ENCODE data around the gene SNED1. TPM values are rescaled to one million over a fixed set of nuclear protein-coding genes. Genes with fewer than 3 reads are reported as not detected.

SNED1 gene
- total RNA-seq, 1 donor from 2014 or later = 2.8 TPM

- H3K4me1 Mint-ChIP-seq (ENCODE audit: low read depth, unreplicated experiment) = no peaks in the 10 kb centered on the region
- no peak for DNase-seq
- peaks cover 4% of the 10 kb centered on the region for H3K27me3 Mint-ChIP-seq (ENCODE audit: unreplicated experiment)
- TF ChIP-seq, protein P1, sequence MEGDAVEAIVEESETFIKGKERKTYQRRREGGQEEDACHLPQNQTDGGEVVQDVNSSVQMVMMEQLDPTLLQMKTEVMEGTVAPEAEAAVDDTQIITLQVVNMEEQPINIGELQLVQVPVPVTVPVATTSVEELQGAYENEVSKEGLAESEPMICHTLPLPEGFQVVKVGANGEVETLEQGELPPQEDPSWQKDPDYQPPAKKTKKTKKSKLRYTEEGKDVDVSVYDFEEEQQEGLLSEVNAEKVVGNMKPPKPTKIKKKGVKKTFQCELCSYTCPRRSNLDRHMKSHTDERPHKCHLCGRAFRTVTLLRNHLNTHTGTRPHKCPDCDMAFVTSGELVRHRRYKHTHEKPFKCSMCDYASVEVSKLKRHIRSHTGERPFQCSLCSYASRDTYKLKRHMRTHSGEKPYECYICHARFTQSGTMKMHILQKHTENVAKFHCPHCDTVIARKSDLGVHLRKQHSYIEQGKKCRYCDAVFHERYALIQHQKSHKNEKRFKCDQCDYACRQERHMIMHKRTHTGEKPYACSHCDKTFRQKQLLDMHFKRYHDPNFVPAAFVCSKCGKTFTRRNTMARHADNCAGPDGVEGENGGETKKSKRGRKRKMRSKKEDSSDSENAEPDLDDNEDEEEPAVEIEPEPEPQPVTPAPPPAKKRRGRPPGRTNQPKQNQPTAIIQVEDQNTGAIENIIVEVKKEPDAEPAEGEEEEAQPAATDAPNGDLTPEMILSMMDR (IDR thresholded peaks at IDR 0.05; ENCODE audit: partially characterized antibody, unreplicated experiment) = no peak
- H3K36me3 Mint-ChIP-seq (ENCODE audit: unreplicated experiment) = no peaks in the 10 kb centered on the region
- H3K27ac Mint-ChIP-seq (ENCODE audit: unreplicated experiment) = no peak overlapping the region
- H3K4me3 Mint-ChIP-seq (ENCODE audit: unreplicated experiment) = no peak overlapping the region
- H3K9me3 Mint-ChIP-seq (ENCODE audit: unreplicated experiment) = peaks cover 2% of the 10 kb centered on the region
These were observed 45.7 kb upstream of the SNED1 start for GRCh38 chr2:240952496-240953246.

DNA sequence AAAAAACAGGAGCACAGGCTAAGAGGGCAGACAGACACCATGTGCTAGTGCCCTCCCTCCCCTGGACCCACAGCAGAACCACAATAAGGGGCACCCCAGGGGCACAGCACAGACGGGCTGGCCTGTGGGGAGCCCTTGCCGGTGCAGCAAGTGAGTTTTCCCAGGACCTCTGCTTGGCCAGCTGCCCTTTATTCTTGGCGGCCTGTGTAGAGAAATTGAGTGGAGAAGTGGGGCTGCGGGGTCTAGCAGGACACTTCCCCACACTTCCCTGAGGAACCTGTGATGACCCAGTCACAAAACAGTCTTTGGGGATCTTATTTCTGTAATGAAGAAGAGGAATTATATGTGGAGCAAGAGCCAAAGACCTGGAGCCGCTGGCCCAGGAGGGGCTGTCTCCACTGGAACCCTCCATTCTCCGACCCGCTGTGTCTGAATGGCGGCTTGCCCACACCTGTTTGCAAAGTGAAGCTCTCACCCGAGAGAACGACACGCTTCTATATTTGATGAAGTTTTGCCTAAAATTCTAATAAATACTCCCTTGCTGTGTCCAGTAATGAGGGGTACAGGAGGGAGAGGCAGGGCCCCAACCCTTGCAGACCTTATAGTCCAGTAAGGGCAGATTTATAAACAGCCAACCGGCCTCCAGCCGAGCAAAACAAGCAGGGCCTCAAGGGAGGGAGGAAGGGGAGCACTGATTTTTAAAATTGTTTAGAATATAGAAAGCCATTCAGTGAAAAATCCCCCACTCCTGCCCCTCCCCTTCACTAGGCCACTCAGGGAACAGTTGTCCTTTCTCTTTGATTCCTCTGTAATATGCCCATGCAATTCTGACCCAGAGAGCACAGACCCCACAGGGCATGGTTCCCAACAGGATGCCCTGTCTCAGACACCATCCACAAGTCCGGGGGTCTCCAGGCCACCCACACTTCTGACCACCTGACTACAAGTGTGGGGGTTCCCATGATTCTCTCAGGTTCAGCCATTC lies 44.7 kb upstream of the SNED1 start:
- Mint-ChIP-seq H3K27me3 (ENCODE audit: unreplicated experiment) (no peaks in the 10 kb centered on the region), H3K4me1 (ENCODE audit: low read depth, unreplicated experiment) (no peaks in the 10 kb centered on the region), H3K9me3 (ENCODE audit: unreplicated experiment) (peaks cover 2% of the 10 kb centered on the region), H3K4me3 (ENCODE audit: unreplicated experiment) (no peak overlapping the region), H3K36me3 (ENCODE audit: unreplicated experiment) (no peaks in the 10 kb centered on the region), H3K27ac (ENCODE audit: unreplicated experiment) (no peak overlapping the region)
- DNase-seq = no peak
- TF ChIP-seq, protein P1 (IDR thresholded peaks at IDR 0.05; ENCODE audit: partially characterized antibody, unreplicated experiment) = no peak

DNA sequence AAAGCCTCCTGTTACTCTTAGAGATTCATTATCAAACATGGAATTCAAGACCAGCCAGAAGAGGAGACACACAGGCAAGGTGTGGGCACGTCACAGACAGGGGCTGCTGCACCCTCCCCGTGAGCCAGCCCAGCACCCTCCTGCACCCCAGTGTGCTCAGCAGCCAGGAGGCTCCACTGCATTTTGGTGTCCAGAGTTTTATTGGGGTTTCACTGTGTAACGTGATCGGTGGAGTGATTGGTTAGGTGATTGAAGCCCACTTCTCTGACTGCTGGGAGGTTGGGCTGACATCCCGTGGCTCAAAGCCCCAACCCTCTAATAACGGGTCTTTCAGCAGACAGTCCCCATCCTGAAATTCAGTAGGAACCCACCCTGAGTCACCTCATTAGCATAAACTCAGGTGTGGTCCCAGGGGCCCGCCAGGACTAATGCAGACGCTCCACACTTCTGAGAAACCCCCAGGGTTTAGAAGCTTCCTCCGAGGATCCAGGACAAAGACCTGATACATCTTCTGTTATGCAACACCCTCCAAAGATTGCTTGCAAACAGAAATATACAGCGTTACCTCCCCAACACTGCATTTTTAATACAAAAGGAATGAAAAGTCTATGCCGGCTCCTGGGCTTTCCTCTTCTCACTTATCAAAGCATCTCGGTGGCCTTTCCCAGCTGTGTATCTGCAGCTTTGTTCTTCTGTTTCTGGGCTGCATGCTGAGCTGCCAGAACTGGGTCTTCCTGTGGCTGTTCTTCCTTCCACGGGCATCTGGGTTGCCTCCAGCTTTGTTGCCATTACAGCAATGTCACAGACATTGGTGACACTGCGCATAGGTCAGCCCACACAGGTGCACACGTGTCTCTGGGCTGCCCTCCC lies 43.7 kb upstream of the SNED1 start:
- Mint-ChIP-seq H3K27ac (ENCODE audit: unreplicated experiment) (no peak overlapping the region), H3K27me3 (ENCODE audit: unreplicated experiment) (no peaks in the 10 kb centered on the region), H3K4me1 (ENCODE audit: low read depth, unreplicated experiment) (no peaks in the 10 kb centered on the region), H3K4me3 (ENCODE audit: unreplicated experiment) (no peak overlapping the region), H3K9me3 (ENCODE audit: unreplicated experiment) (peaks cover 2% of the 10 kb centered on the region), H3K36me3 (ENCODE audit: unreplicated experiment) (no peaks in the 10 kb centered on the region)
- TF ChIP-seq, protein P1 (IDR thresholded peaks at IDR 0.05; ENCODE audit: partially characterized antibody, unreplicated experiment) = no peak
- no peak for DNase-seq

- no peak overlapping the region for H3K27ac Mint-ChIP-seq (ENCODE audit: unreplicated experiment)
- H3K4me3 Mint-ChIP-seq (ENCODE audit: unreplicated experiment) = no peak overlapping the region
- no peaks in the 10 kb centered on the region for H3K4me1 Mint-ChIP-seq (ENCODE audit: low read depth, unreplicated experiment)
- DNase-seq = no peak
- H3K9me3 Mint-ChIP-seq (ENCODE audit: unreplicated experiment) = peaks cover 2% of the 10 kb centered on the region
- no peaks in the 10 kb centered on the region for H3K36me3 Mint-ChIP-seq (ENCODE audit: unreplicated experiment)
- no peaks in the 10 kb centered on the region for H3K27me3 Mint-ChIP-seq (ENCODE audit: unreplicated experiment)
- TF ChIP-seq, protein P1 (IDR thresholded peaks at IDR 0.05; ENCODE audit: partially characterized antibody, unreplicated experiment) = no peak
These were observed 42.9 kb upstream of the SNED1 start for GRCh38 chr2:240955306-240956170.

Measured in glutamatergic neuron (in vitro differentiated cells).